Hepatic stellate cell (primary cell): Measurements from ENCODE around the gene SORCS3.

Source experiments
- DNase-seq: peaks from one replicate; pipeline ENCODE4 v3.0.0; 2011; ENCODE audit warnings: low spot score

SORCS3 gene

GRCh38 chr10:104777086-104777799, 136.2 kb downstream of the SORCS3 start:
- no peak for DNase-seq

GRCh38 chr10:104778371-104778770, 137.3 kb downstream of the SORCS3 start:
- no peak for DNase-seq

GRCh38 chr10:104779701-104780100, 138.6 kb downstream of the SORCS3 start:
- DNase-seq: no peak

DNA sequence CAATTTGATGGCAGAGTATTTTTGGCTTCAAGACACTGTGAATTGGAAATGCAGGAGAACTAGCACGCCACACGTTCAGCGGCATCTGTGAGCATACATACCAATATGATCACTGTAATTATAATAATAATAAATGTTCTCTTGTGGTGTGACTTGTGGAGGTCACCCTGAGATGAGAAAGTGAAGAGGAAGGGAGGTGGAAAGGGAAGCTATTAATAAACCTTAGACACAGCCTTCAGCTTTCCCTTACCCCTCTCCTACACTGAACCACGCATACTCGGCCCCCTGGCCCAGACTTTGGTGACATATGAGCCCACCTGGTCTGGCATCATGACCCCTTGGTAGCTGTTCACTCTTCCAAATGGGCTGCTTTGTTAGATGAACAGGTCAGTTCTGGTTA, 139.1 kb downstream of the SORCS3 start:
- no peak for DNase-seq

DNA sequence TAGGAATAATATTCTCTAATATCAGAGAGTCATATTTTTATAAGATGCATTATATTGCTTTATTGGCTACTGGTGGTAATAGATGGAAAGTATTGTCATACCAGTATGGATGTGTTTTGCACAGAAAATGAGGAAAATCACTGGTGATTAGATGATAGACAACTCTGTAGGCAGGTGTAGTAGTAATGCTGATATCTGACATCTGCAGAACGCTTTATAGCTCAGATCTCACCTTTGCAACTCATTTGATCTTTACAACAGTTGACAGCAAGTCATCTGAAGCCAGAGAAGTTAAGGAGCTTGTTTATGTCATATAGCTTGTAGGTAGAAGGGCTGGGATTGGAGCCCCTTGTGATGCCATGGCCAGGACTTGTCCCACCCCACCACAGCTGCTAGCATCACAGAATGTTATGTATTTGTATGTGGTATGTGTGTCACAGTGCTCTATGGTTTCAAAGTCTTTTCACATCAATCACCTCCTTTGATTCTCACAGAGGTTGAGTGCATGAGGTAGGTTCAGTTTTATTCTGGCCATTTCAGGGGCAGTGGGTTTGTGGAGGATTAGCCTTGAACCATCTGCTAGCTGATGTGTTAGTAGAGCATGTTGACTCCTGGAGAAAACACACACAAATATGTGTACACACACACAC, 140.0 kb downstream of the SORCS3 start:
- DNase-seq: no peak

GRCh38 chr10:104784452-104784851, 143.4 kb downstream of the SORCS3 start:
- no peak for DNase-seq

DNA sequence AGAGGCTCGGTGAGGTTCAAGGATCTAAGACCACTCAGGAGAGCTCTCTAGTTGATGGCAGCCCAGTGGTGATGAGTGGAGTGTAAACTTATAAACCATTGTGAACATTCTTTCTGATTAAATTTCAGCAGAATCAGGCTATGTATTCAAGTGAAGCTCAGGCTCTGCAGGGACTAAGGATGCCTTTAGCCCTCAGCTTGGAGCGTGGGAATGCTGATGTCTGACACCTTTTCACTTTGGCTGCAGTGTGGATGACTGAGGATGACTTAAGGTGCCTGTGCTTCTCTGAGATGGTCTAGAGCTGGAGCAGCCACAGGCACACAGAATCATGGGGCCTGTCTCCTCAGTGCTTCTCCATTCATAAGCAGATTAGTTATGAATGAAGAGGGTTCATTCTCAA, 150.4 kb downstream of the SORCS3 start:
- DNase-seq: no peak

DNA sequence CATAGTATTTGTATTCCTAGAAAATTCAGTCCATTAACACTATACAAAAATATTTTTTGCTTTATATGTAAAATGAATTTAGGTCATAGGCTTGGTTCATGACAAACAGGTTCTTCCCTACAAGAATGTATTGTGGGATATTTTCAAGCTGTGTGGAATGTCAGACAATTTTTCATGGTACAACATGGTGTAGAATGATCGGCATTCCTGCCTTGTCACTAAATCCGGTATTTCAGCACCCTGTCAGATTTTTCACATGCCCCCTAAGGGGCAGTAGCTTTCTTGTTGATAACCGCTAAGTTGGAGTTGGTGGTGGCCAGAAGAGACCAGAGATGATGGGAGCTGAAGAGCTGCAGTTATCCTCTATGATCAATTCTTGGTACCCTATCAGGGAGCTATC, 154.3 kb downstream of the SORCS3 start:
- DNase-seq: no peak

DNA sequence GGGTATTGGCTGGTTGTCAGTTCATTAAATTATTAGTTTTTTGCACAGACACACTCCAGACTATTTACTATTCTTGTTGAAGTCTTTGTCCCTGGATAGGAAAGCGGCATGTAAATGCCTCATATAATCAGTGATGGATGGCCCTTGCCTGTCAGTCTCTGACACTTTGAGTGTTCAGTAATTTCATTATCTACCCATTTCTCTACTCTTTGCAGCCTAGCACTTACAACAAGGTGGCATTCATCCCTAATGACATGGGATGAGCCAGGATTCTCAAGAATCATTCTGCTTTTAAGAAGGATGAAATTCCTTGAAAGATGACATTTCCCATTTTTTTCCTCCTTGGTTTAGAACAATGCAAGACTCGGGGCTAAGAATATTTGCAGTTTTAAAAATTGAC, 155.7 kb downstream of the SORCS3 start:
- no peak for DNase-seq

- DNase-seq: no peak
These were observed 161.9 kb downstream of the SORCS3 start for GRCh38 chr10:104802941-104803340.

DNA sequence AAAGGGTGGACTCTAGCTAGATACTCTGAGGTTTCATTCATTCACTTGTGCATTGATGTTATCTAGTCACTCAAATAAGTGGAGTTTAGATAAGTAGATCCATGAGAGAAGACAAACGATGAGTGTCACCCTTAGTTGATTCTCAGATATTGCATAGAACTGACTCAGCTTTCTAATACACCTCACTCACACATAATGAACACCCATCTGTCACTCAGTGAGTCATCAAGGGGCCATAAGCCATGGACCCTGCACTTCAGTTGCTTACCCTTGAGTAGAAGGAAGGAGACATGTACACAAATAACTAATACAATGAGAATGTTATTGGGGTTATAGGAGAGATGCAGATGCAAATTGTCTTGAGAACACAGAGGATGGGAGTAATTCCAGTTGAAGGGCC, 163.8 kb downstream of the SORCS3 start:
- DNase-seq: no peak

- DNase-seq: no peak
These were observed 165.7 kb downstream of the SORCS3 start for GRCh38 chr10:104806801-104807200.

DNA sequence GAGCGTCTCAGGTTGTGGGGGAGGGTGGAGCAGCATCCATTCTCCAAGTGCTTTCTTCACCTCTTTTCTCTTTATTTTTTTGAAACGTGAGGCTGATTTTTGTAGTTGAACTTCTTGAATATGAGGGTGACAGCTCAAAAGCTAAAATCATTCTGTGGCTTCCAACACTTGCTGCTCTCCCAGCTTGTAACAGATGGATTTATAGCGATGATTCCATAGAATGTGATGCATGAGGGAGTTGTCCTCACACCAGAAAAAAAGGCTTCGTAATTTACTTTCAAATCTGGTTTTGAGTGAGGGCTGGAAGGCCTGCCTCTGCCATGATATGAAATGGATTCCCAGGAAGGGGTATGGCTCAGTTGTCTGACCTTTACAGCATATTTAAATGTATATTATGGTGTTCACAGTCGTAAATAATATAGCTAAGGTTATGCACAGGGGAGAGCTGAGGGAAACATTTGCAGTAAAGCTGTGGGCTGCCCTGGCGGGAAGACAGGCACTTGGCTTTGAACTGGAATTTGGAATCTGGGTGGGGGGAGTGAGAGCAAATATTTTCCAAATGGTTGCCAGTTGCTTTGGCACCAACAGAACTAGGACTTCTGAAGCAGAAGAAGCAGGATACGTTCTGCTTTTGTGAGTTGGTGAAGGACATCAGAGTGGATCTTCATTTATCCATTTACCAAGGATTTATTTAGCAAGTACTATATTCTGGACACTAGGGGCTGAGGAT, 166.7 kb downstream of the SORCS3 start:
- DNase-seq: no peak

DNA sequence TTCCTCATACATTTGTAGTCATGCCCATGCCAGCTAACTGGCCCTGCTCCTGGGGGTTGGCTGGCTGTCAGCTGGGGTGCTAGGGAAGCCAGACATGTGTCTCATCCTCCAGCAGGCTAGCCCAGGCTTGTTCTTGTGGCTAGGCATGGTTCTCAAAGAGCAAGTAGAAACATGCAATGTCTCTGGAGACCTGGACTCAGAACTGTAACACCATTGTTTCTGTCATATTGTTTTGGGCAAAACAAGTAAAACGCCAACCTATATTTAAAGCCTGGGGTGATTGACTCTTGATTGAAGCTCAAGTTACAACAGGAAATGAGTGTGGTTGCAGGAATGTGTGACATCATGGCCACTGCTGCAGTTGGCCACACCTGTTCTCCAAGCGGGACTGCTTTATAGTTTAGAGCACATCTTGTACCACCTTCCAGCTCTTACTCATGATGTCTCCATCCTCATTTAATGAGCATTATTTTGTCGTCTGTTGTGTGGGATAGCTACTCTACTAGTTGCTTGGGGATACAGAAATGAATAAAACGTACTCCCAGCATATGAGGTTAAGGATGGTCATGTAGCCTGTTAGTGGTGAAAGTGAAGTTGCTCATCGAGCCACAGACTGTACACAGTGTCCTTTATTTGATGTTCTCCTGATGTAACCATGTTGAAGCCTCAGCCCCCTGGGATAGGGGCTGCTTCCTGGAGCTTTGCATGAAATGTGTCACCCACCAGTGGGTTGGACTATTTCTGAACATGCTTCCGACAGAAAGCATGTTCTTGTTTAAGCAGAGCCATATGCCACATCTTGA, 168.4 kb downstream of the SORCS3 start:
- DNase-seq: no peak

- no peak for DNase-seq
These were observed 170.1 kb downstream of the SORCS3 start for GRCh38 chr10:104811166-104811565.

- no peak for DNase-seq
These were observed 175.4 kb downstream of the SORCS3 start for GRCh38 chr10:104816501-104816900.

- DNase-seq: no peak
These were observed 178.6 kb downstream of the SORCS3 start for GRCh38 chr10:104819731-104820130.

DNA sequence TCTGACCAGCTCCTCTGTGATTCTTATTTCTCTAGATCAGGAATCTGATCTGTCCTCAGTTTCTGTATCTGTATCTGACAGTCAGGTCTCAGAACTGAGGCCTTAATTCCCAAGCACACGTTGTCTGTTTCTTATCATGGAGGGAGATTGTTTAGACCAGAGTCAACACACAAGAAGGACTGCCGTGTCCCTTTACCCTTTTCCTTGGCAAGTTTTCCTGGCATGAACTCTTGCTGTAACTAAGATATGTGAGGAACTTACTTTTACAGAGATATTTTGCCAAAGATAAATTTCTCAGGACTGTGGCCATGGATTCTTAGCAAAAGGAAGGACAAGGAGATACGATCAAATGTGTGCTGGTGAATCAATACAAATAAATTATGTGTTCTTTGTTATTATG, 181.0 kb downstream of the SORCS3 start:
- DNase-seq: no peak

DNA sequence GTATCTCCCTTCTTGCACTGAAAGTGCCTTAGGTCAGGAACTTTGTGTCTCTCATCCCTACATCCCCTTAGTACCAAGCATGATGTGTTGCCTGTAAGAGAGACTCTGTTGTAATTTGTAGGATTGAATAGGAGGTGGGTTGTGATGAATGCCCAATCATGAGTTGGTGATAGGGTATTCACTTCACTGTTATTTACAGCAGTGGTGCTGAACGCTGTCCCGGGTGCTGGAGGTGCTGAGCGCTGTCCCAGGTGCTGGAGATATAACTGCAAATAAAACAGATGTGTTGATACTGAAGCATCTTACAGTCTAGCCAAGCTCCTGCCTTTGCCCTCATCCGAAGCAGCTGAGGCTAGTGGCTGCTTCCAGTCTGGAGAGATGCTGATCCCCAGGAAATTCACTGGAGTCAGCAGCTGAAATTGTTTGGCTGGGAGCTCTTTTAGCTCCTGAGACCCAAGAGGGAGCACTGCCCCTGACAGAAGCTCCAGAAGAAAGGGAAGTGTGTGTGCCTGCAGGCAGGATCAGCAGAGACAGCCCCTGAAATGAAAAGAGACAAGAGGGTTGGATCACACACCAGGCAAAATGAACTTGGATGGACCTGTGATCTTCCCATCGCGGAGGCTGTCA, 183.4 kb downstream of the SORCS3 start:
- no peak for DNase-seq

DNA sequence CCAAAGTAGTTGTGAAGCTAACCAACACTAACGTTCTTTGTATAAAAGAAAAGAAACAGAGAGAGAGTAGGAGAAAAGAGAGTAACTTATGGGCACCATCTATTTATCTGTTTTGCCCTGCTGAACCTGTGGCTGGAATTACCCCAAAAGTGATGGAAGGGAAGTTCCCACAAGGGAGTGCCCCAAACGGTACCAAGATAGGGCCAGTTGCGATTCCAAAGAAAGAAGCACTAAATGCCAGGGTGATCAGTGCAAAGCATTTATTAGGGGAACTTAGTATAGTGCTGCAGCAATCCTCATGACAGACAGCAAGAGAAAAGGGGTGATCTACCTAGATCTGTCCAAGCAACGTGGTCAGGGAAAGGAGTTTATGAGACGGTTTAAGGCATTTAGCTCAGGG, 190.2 kb downstream of the SORCS3 start:
- no peak for DNase-seq

DNA sequence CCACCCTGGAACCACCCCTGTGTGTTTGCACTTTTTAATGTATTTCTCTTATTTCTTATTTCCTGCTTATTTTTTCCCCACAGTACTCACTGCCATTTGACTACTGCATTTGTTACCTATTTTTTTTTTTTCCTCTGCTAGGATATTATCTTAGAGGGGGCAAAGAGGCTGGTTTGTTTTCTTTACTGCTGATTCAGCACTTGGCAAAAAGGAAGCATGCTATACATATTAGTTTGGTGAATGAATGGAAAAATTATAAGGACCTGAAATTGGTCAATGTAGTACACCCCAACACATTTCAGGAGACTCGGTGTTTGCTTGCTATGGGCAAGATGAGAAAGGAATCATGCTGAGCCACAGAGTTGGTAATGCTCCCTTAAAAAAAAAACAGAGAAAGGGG, 193.5 kb downstream of the SORCS3 start:
- no peak for DNase-seq

GRCh38 chr10:104835422-104835821, 194.3 kb downstream of the SORCS3 start:
- no peak for DNase-seq
